Fibroblast of skin of left biceps (primary cell): ENCODE data around the gene PLOD3.
"Not testable (repeated sequence)": the region's sequence is repeated elsewhere in the genome, so short reads cannot be mapped to it uniquely, and the experiment has no call there.

Experiments
- DNase-seq, 2 experiments: peaks; one replicate each; pipeline ENCODE4 v3.0.0-alpha.2; 2013; ENCODE audit warnings: low read depth in 2 of 2

PLOD3 gene

GRCh38 chr7:101210143-101210542 is 7.2 kb downstream of the PLOD3 start:
- DNase-seq, result no peak

GRCh38 chr7:101208794-101209193 is 8.6 kb downstream of the PLOD3 start:
- DNase-seq, result no peak

GRCh38 chr7:101207459-101207858 is 9.9 kb downstream of the PLOD3 start:
- no peak for DNase-seq

GRCh38 chr7:101206665-101207042 is 10.7 kb downstream of the PLOD3 start:
- no peak for DNase-seq

GRCh38 chr7:101205901-101206664 is 11.3 kb downstream of the PLOD3 start:
- no peak for DNase-seq

GRCh38 chr7:101203740-101204738 is 13.3 kb downstream of the PLOD3 start:
- DNase-seq, result not testable (repeated sequence)

- no peak for DNase-seq
Observed at GRCh38 chr7:101202603-101202918, 14.8 kb downstream of the PLOD3 start.

- DNase-seq, result no peak
Observed at GRCh38 chr7:101201695-101202602, 15.4 kb downstream of the PLOD3 start.

GRCh38 chr7:101200862-101201599 is 16.4 kb downstream of the PLOD3 start, which contains the start of gene MOGAT3:
TSS of gene MOGAT3 (minus strand) at chr7:101201036. CDS start at chr7:101200854, 182 bp downstream.
- DNase-seq, result no peak

GRCh38 chr7:101200504-101200861 is 16.9 kb downstream of the PLOD3 start:
- DNase-seq, result no peak

- not testable (repeated sequence) for DNase-seq
Observed at GRCh38 chr7:101199522-101199921, 17.9 kb downstream of the PLOD3 start.

- no peak for DNase-seq
Observed at GRCh38 chr7:101198476-101198875, 18.9 kb downstream of the PLOD3 start.

GRCh38 chr7:101197991-101198390 is 19.4 kb downstream of the PLOD3 start:
- no peak for DNase-seq

- DNase-seq, result no peak
Observed at GRCh38 chr7:101195884-101196283, 21.5 kb downstream of the PLOD3 start.

- no peak for DNase-seq
Observed at GRCh38 chr7:101189109-101189508, 28.3 kb downstream of the PLOD3 start.

GRCh38 chr7:101186844-101187428 is 30.4 kb downstream of the PLOD3 start:
- no peak for DNase-seq

GRCh38 chr7:101186194-101186593 is 31.2 kb downstream of the PLOD3 start:
- no peak for DNase-seq

GRCh38 chr7:101185258-101185839 is 32.0 kb downstream of the PLOD3 start:
- no peak for DNase-seq

GRCh38 chr7:101180130-101180755 is 37.1 kb downstream of the PLOD3 start, which contains the start of gene NAT16:
TSS of gene NAT16 (minus strand) at chr7:101180293. CDS start at chr7:101174807, 5,486 bp downstream.
- no peak for DNase-seq

- no peak for DNase-seq
Observed at GRCh38 chr7:101179713-101180112, 37.7 kb downstream of the PLOD3 start.
